CD4-positive, alpha-beta T cell (primary cell): ENCODE data around the gene ANKRD60. TPM values are rescaled to one million over a fixed set of nuclear protein-coding genes. Genes with fewer than 3 reads are reported as not detected.

ENCODE experiments used
- ATAC-seq: fragments of 200-7000 bp; cut with Tn5 transposase; one replicate; pipeline ENCODE4 v1.10.0; 2022; ENCODE audit warnings: mild to moderate bottlenecking; ENCODE audit not compliant: poor library complexity
- CTCF ChIA-PET: fragments of 350-600 bp; sonication (Branson Sonifier 250); formaldehyde crosslinking; loops from one replicate; lab custom pipeline; 2021; ENCODE audit warnings: antibody characterized with exemption, inconsistent platforms; lab: Charles Lee
- POLR2A ChIA-PET: fragments of 350-600 bp; sonication (Branson Sonifier 250); formaldehyde crosslinking; loops from one replicate; lab custom pipeline; 2021; ENCODE audit warnings: antibody characterized with exemption, inconsistent platforms; lab: Charles Lee
- DNase-seq, 14 experiments: peaks; one replicate each; pipeline ENCODE4 v3.0.0-alpha.2; 2013 to 2020; ENCODE audit warnings: mixed read lengths in 2 of 14
- H3K27ac ChIP-seq, 2 donors: one replicate each; pipeline versions ENCODE4 v1.5.1 to v1.7.0; 2013; ENCODE audit warnings: low read length in 2 of 2, low read depth in 1 of 2, mild to moderate bottlenecking in 1 of 2
- H3K27me3 ChIP-seq, 2 experiments: 1 replicate in 1 of 2; 2 replicates in 1 of 2; pipeline versions ENCODE4 v1.6.1 to v1.7.0; 2013; ENCODE audit warnings: low read length in 2 of 2, control low read depth in 1 of 2, mild to moderate bottlenecking in 1 of 2, moderate library complexity in 1 of 2; ENCODE audit not compliant: insufficient read depth in 2 of 2, control insufficient read depth in 1 of 2
- H3K36me3 ChIP-seq: one replicate; pipeline ENCODE4 v1.6.1; 2013; ENCODE audit warnings: low read length, control low read depth; ENCODE audit not compliant: insufficient read depth
- H3K4me1 ChIP-seq: one replicate; pipeline ENCODE4 v1.6.1; 2013; ENCODE audit warnings: low read length, control low read depth; ENCODE audit not compliant: insufficient read depth
- H3K4me3 ChIP-seq: one replicate; pipeline ENCODE4 v1.5.1; 2013; ENCODE audit warnings: mild to moderate bottlenecking, low read length, moderate library complexity
- H3K9me3 ChIP-seq, 2 experiments: 1 replicate in 1 of 2; 2 replicates in 1 of 2; pipeline versions ENCODE4 v1.6.1 to v1.7.0; 2013; ENCODE audit warnings: low read length in 2 of 2, mild to moderate bottlenecking in 2 of 2, control low read depth in 1 of 2, moderate library complexity in 1 of 2; ENCODE audit not compliant: control insufficient read depth in 1 of 2, insufficient read depth in 1 of 2
- H3K27ac Mint-ChIP-seq: one replicate; pipeline ENCODE4 v1.8.0; 2020; ENCODE audit warnings: mixed read lengths
- H3K27me3 Mint-ChIP-seq: one replicate; pipeline ENCODE4 v1.8.0; 2021; ENCODE audit warnings: mixed read lengths
- H3K36me3 Mint-ChIP-seq: one replicate; pipeline ENCODE4 v1.8.0; 2021; ENCODE audit warnings: low read depth, mixed read lengths
- H3K4me1 Mint-ChIP-seq: one replicate; pipeline ENCODE4 v1.8.0; 2021; ENCODE audit warnings: low read depth, mixed read lengths
- H3K4me3 Mint-ChIP-seq: one replicate; pipeline ENCODE4 v1.8.0; 2020; ENCODE audit warnings: mild to moderate bottlenecking, mixed read lengths
- H3K9me3 Mint-ChIP-seq: one replicate; pipeline ENCODE4 v1.8.0; 2020; ENCODE audit warnings: mixed read lengths
- intact Hi-C, 2 experiments: fragments of 100-400 bp; cut with DNase I in 1 of 2; cut with micrococcal nuclease in 1 of 2; formaldehyde crosslinking; loops; one replicate each; pipeline versions ENCODE4 v1.15.1 to v1.9.0; 2023 to 2025; cut with DNase I, micrococcal nuclease
- total RNA-seq, 174 experiments: library from RNA in 2 of 174; stranded (reverse) in 2 of 174; gene quantifications; one replicate each; pipeline ENCODE4 v1.2.3 and lab custom pipeline; 2021 to 2026
- TF ChIP-seq, protein P1 (sequence below): fragments of 200-600 bp; IDR thresholded peaks from one replicate; pipeline ENCODE4 v1.8.0; 2022; ENCODE audit warnings: antibody characterized with exemption, mild to moderate bottlenecking

The ANKRD60 gene
- total RNA-seq, 2 experiments from 2014 or later = not detected

DNA sequence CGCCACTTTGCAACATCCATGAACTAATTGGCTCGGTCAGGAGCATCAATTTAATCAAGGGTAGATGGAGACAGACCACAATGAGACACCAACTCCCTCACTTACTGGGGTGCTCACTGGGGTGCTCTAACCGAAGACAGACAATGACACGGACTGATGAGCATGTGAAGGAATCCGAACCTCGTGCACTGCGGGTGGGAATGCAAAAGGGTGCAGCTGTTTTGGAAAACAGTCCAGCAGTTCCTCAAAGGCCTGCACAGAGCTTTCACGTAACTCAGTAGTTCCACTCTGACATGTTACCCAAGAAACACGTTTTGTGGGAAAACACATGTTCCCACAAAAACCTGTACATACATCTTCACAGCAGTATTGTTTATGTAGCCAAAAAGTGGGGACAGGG lies 26.8 kb downstream of the ANKRD60 start:
- no peak overlapping the region for H3K27ac ChIP-seq
- H3K4me3 Mint-ChIP-seq = no peak overlapping the region
- TF ChIP-seq, protein P1, sequence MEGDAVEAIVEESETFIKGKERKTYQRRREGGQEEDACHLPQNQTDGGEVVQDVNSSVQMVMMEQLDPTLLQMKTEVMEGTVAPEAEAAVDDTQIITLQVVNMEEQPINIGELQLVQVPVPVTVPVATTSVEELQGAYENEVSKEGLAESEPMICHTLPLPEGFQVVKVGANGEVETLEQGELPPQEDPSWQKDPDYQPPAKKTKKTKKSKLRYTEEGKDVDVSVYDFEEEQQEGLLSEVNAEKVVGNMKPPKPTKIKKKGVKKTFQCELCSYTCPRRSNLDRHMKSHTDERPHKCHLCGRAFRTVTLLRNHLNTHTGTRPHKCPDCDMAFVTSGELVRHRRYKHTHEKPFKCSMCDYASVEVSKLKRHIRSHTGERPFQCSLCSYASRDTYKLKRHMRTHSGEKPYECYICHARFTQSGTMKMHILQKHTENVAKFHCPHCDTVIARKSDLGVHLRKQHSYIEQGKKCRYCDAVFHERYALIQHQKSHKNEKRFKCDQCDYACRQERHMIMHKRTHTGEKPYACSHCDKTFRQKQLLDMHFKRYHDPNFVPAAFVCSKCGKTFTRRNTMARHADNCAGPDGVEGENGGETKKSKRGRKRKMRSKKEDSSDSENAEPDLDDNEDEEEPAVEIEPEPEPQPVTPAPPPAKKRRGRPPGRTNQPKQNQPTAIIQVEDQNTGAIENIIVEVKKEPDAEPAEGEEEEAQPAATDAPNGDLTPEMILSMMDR = no peak
- no peak overlapping the region for H3K4me3 ChIP-seq
- no peaks in the 10 kb centered on the region for H3K27me3 Mint-ChIP-seq
- DNase-seq = no peak
- peaks cover 0 to 5% of the 10 kb centered on the region in 2 experiments for H3K9me3 ChIP-seq
- no peaks in the 10 kb centered on the region for H3K36me3 Mint-ChIP-seq
- no peaks in the 10 kb centered on the region for H3K9me3 Mint-ChIP-seq
- no peaks in the 10 kb centered on the region for H3K4me1 ChIP-seq
- H3K27ac Mint-ChIP-seq = no peak overlapping the region
- no peak for ATAC-seq
- H3K36me3 ChIP-seq = no peaks in the 10 kb centered on the region
- H3K4me1 Mint-ChIP-seq = no peaks in the 10 kb centered on the region
- ChIA-PET POLR2A (no interaction called here), CTCF (no interaction called here)
- H3K27me3 ChIP-seq = no peaks in the 10 kb centered on the region
- intact Hi-C loops = loop anchor here in 1 of 2 experiments (10.0 kb wide), 2 partner anchors 547 to 817 kb away; no protein-coding TSS in a partner anchor

DNA sequence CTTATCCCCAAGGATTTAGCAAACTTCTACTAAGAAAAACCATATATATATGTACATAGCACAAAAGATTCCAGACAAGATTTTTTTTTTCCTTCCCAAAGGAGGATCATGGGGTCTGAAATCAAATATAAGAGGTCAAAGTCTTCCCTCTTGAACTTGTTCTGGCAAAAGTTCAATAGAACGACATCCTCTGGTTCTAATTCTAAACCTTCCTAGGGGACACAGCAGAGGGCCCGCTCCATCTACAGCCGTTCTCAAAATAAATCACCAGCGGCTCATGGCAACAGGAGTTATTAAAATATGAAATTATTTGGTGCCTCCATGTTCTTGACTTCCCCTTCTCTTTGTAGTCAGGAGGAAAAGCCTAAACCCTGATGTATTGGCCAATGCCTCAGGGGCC lies 29.0 kb downstream of the ANKRD60 start:
- Histone ChIP-seq H3K9me3 (peaks cover 0 to 7% of the 10 kb centered on the region in 2 experiments), H3K36me3 (no peaks in the 10 kb centered on the region), H3K27ac (no peak overlapping the region), H3K4me3 (no peak overlapping the region), H3K4me1 (no peaks in the 10 kb centered on the region), H3K27me3 (no peaks in the 10 kb centered on the region)
- no peak for DNase-seq
- intact Hi-C loops = no loop called here
- no peaks in the 10 kb centered on the region for H3K36me3 Mint-ChIP-seq
- H3K4me3 Mint-ChIP-seq = no peak overlapping the region
- CTCF ChIA-PET = no interaction called here
- H3K27ac Mint-ChIP-seq = no peak overlapping the region
- no peaks in the 10 kb centered on the region for H3K9me3 Mint-ChIP-seq
- POLR2A ChIA-PET = no interaction called here
- TF ChIP-seq, protein P1 = no peak
- ATAC-seq = no peak
- no peaks in the 10 kb centered on the region for H3K4me1 Mint-ChIP-seq
- H3K27me3 Mint-ChIP-seq = no peaks in the 10 kb centered on the region

DNA sequence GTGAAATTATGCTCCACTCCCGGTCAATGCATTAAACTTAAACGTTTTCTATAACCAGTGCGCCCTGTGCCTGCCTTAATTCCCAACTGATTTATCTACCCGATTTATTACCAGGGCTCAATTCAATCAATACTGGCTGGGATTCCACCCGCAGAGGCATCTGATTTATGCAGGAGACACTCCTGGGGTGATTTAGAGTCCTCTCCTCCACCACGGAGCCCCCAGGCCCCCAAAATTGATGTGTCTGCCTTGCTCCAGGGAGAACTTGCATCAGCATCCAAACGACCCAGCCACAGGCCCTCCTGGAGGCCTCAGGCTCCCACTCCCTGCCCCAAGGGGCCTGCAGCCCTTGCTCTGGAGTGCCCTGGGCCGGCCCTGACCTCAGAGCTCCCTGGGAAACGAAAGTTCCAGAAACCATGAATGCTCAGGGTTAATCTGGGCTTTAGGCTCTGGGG lies 29.5 kb downstream of the ANKRD60 start:
- POLR2A ChIA-PET = no interaction called here
- H3K27me3 ChIP-seq = no peaks in the 10 kb centered on the region

More for the DNA sequence above, 29.5 kb downstream of the ANKRD60 start:
- H3K36me3 ChIP-seq = no peaks in the 10 kb centered on the region
- no peaks in the 10 kb centered on the region for H3K36me3 Mint-ChIP-seq
- CTCF ChIA-PET = no interaction called here
- H3K4me1 ChIP-seq = no peaks in the 10 kb centered on the region
- TF ChIP-seq, protein P1 = no peak
- peaks cover 0 to 7% of the 10 kb centered on the region in 2 experiments for H3K9me3 ChIP-seq
- H3K9me3 Mint-ChIP-seq = no peaks in the 10 kb centered on the region
- no peaks in the 10 kb centered on the region for H3K27me3 Mint-ChIP-seq
- H3K4me3 ChIP-seq = no peak overlapping the region
- no peak overlapping the region for H3K4me3 Mint-ChIP-seq
- DNase-seq (no peak), ATAC-seq (no peak)
- intact Hi-C loops = no loop called here
- H3K4me1 Mint-ChIP-seq = no peaks in the 10 kb centered on the region
- H3K27ac Mint-ChIP-seq = no peak overlapping the region
- no peak overlapping the region for H3K27ac ChIP-seq
